H1 (cell line): ENCODE data around the gene ASXL2. TPM values are rescaled to one million over a fixed set of nuclear protein-coding genes. Genes with fewer than 3 reads are reported as not detected.
"Not testable (repeated sequence)": the region's sequence is repeated elsewhere in the genome, so short reads cannot be mapped to it uniquely, and the experiment has no call there.

Experiments used
- CTCF ChIA-PET: fragments of 300-600 bp; sonication (Branson Sonifier 250); formaldehyde crosslinking; loops from one replicate; lab custom pipeline; 2021; ENCODE audit not compliant: partially characterized antibody; lab: Charles Lee
- POLR2A ChIA-PET: fragments of 300-600 bp; sonication (Branson Sonifier 250); formaldehyde crosslinking; loops from one replicate; lab custom pipeline; 2021; ENCODE audit warnings: inconsistent platforms; ENCODE audit not compliant: partially characterized antibody; lab: Charles Lee
- DNase-seq, 2 experiments: peaks; one replicate each; pipeline versions ENCODE4 v3.0.0 to v3.0.0-alpha.2; 2010 to 2022; ENCODE audit warnings: low spot score in 2 of 2, low read depth in 1 of 2, mixed read lengths in 1 of 2
- FAIRE-seq: peaks from 2 replicates; lab custom pipeline; 2011; peaks lifted over from hg19 to GRCh38; lab: Jason Lieb, UNC
- H2AFZ ChIP-seq: 2 replicates; pipeline ENCODE4 v1.8.1; 2012; ENCODE audit warnings: low read length, inconsistent platforms
- H2AK5ac ChIP-seq: 2 replicates; pipeline ENCODE4 v1.6.1; 2013; ENCODE audit warnings: low read depth, low read length
- H2BK120ac ChIP-seq: replicated peaks from 2 replicates; pipeline ENCODE3; 2013; ENCODE audit warnings: low read depth, low read length, inconsistent platforms
- H2BK12ac ChIP-seq: 2 replicates; pipeline ENCODE4 v1.6.1; 2013; ENCODE audit warnings: low read depth, low read length
- H2BK15ac ChIP-seq: 2 replicates; pipeline ENCODE4 v1.6.1; 2013; ENCODE audit warnings: low read length
- H2BK20ac ChIP-seq: 2 replicates; pipeline ENCODE4 v1.6.1; 2013; ENCODE audit warnings: low read length
- H2BK5ac ChIP-seq: 2 replicates; pipeline ENCODE4 v1.6.1; 2013; ENCODE audit warnings: low read depth, low read length
- H3K14ac ChIP-seq: 2 replicates; pipeline ENCODE4 v1.6.1; 2013; ENCODE audit warnings: inconsistent platforms; ENCODE audit not compliant: insufficient read length
- H3K18ac ChIP-seq: 2 replicates; pipeline ENCODE4 v1.6.1; 2013; ENCODE audit warnings: low read length; ENCODE audit errors: extremely low read depth
- H3K23ac ChIP-seq: 2 replicates; pipeline ENCODE4 v1.6.1; 2013; ENCODE audit warnings: inconsistent platforms; ENCODE audit not compliant: insufficient read length
- H3K23me2 ChIP-seq: 2 replicates; pipeline ENCODE4 v1.6.1; 2013; ENCODE audit warnings: low read depth, low read length
- H3K27ac ChIP-seq: 2 replicates; pipeline ENCODE4 v1.6.1; 2011; ENCODE audit warnings: low read depth, low read length, inconsistent platforms
- H3K27me3 ChIP-seq, 4 experiments: replicated peaks in 1 of 4; 1 replicate in 1 of 4; 2 replicates in 3 of 4; pipeline versions ENCODE4 v1.6.1 to v1.8.1; 2011 to 2013; ENCODE audit warnings: low read length in 3 of 4, mild to moderate bottlenecking in 3 of 4, inconsistent platforms in 2 of 4, mixed read lengths in 2 of 4, moderate library complexity in 1 of 4; ENCODE audit not compliant: control insufficient read depth in 3 of 4, insufficient read depth in 3 of 4; ENCODE audit errors: extremely low read depth in 1 of 4
- H3K36me3 ChIP-seq, 4 experiments: 2 replicates each; pipeline versions ENCODE4 v1.6.1 to v1.8.1; 2011 to 2013; ENCODE audit warnings: mild to moderate bottlenecking in 4 of 4, low read length in 3 of 4, moderate library complexity in 2 of 4, control low read depth in 1 of 4, inconsistent platforms in 1 of 4; ENCODE audit not compliant: insufficient read depth in 4 of 4, control insufficient read depth in 2 of 4
- H3K4ac ChIP-seq: replicated peaks from 2 replicates; pipeline ENCODE3; 2013; ENCODE audit warnings: low read length, low read depth, mixed read lengths, inconsistent platforms; ENCODE audit not compliant: insufficient read length
- H3K4me1 ChIP-seq, 4 experiments: replicated peaks in 1 of 4; 1 replicate in 1 of 4; 2 replicates in 3 of 4; pipeline versions ENCODE4 v1.6.1 to v1.8.1; 2011 to 2013; ENCODE audit warnings: low read length in 3 of 4, inconsistent platforms in 2 of 4, mixed read lengths in 1 of 4; ENCODE audit not compliant: insufficient read depth in 4 of 4, control insufficient read depth in 3 of 4
- H3K4me2 ChIP-seq, 2 experiments: 2 replicates each; pipeline versions ENCODE4 v1.6.1 to v1.8.1; 2011 to 2013; ENCODE audit warnings: low read depth in 2 of 2, low read length in 2 of 2, control low read depth in 1 of 2, inconsistent platforms in 1 of 2, mild to moderate bottlenecking in 1 of 2; ENCODE audit not compliant: insufficient read depth in 1 of 2
- H3K4me3 ChIP-seq, 4 experiments: fragments of 200-600, 300-600 bp in 1 of 4; sonication (generic), shearing (Covaris generic), sonication (Bioruptor Twin) in 1 of 4; 2 replicates each; pipeline versions ENCODE4 v1.5.1 to v1.8.1; 2011 to 2016; ENCODE audit warnings: low read length in 4 of 4, low read depth in 3 of 4, control low read depth in 2 of 4, inconsistent platforms in 2 of 4, mild to moderate bottlenecking in 2 of 4, mixed read lengths in 1 of 4, moderate library complexity in 1 of 4; ENCODE audit not compliant: insufficient read depth in 2 of 4; ENCODE audit errors: extremely low read depth in 1 of 4
- H3K56ac ChIP-seq: replicated peaks from 2 replicates; pipeline ENCODE3; 2013; ENCODE audit warnings: low read depth, mild to moderate bottlenecking, mixed read lengths, low read length, inconsistent platforms; ENCODE audit not compliant: insufficient read length
- H3K79me1 ChIP-seq: 2 replicates; pipeline ENCODE4 v1.6.1; 2013; ENCODE audit warnings: low read depth, low read length, control low read depth
- H3K79me2 ChIP-seq, 2 experiments: 2 replicates each; pipeline versions ENCODE4 v1.6.1 to v1.8.1; 2012 to 2013; ENCODE audit warnings: low read length in 2 of 2, mild to moderate bottlenecking in 2 of 2, inconsistent platforms in 1 of 2; ENCODE audit not compliant: insufficient read depth in 2 of 2, control insufficient read depth in 1 of 2
- H3K9ac ChIP-seq, 4 experiments: replicated peaks in 1 of 4; 1 replicate in 1 of 4; 2 replicates in 3 of 4; pipeline versions ENCODE4 v1.6.1 to v1.8.1; 2011 to 2013; ENCODE audit warnings: low read depth in 3 of 4, low read length in 3 of 4, control low read depth in 2 of 4, mild to moderate bottlenecking in 2 of 4, moderate library complexity in 2 of 4, inconsistent platforms in 1 of 4; ENCODE audit errors: extremely low read depth in 1 of 4
- H3K9me3 ChIP-seq, 2 experiments: 2 replicates each; pipeline versions ENCODE4 v1.6.1 to v1.8.1; 2012 to 2013; ENCODE audit warnings: mild to moderate bottlenecking in 2 of 2, moderate library complexity in 2 of 2, control low read depth in 1 of 2, inconsistent platforms in 1 of 2, low read depth in 1 of 2, low read length in 1 of 2, mixed read lengths in 1 of 2; ENCODE audit not compliant: insufficient read depth in 2 of 2
- H4K20me1 ChIP-seq, 2 experiments: replicated peaks in 1 of 2; 2 replicates each; pipeline versions ENCODE3 to v1.8.1; 2011 to 2013; ENCODE audit warnings: inconsistent platforms in 2 of 2, low read length in 2 of 2, mild to moderate bottlenecking in 1 of 2; ENCODE audit not compliant: insufficient read depth in 2 of 2, control insufficient read depth in 1 of 2
- H4K5ac ChIP-seq: 2 replicates; pipeline ENCODE4 v1.6.1; 2013; ENCODE audit warnings: low read length, low read depth, mixed read lengths, inconsistent platforms; ENCODE audit not compliant: insufficient read length
- H4K8ac ChIP-seq: 2 replicates; pipeline ENCODE4 v1.8.0; 2013; ENCODE audit warnings: mild to moderate bottlenecking, moderate library complexity, low read length, inconsistent platforms; ENCODE audit not compliant: insufficient read depth; ENCODE audit errors: extremely low read depth
- H4K91ac ChIP-seq: replicated peaks from 2 replicates; pipeline ENCODE3; 2013; ENCODE audit warnings: low read length, mixed read lengths, inconsistent platforms; ENCODE audit not compliant: insufficient read length
- WGBS, 2 experiments: shearing (Covaris generic) in 1 of 2; methylation state at CpG; one replicate each; pipeline versions ENCODE4 v1.1.6 to v1.1.7; 2013 to 2015; ENCODE audit warnings: low lambda C conversion rate in 2 of 2, mixed read lengths in 2 of 2, inconsistent platforms in 1 of 2, low coverage in 1 of 2, missing lambda C conversion rate in 1 of 2; ENCODE audit not compliant: insufficient replicate concordance in 2 of 2, insufficient coverage in 1 of 2, insufficient read length in 1 of 2; ENCODE audit errors: extremely low coverage in 1 of 2, missing lambda C conversion rate in 1 of 2; 5-methylcytosine and 5-hydroxymethylcytosine counted together
- polyA plus RNA-seq, 7 experiments: library from polyadenylated mRNA; depleted of rRNA in 3 of 7; stranded (reverse) in 5 of 7; unstranded in 2 of 7; fragments of >200 nt in 5 of 7; fragments of 200-250 nt in 2 of 7; gene quantifications; 1 replicate in 5 of 7; 2 replicates in 1 of 7; 4 replicates in 1 of 7; pipeline versions ENCODE4 v1.2.1 to v1.2.3, GENCODE V29; 2011 to 2013; ENCODE audit warnings: missing spikeins in 2 of 7, mixed read lengths in 2 of 7
- total RNA-seq: library from RNA; stranded (reverse); fragmentation: NEBNext Ultra II Directional; extraction: Animal tissue kit (Norgen Biotek cat#: 25700); gene quantifications from 2 replicates; pipeline ENCODE4 v1.2.1, GENCODE V29; 2021

The ASXL2 gene
- total and polyA plus RNA-seq, 2 of the 8 experiments (the other 6 are each of a cell fraction or from before 2014, with no cell fraction given): 7.2 to 41.3 TPM

DNA sequence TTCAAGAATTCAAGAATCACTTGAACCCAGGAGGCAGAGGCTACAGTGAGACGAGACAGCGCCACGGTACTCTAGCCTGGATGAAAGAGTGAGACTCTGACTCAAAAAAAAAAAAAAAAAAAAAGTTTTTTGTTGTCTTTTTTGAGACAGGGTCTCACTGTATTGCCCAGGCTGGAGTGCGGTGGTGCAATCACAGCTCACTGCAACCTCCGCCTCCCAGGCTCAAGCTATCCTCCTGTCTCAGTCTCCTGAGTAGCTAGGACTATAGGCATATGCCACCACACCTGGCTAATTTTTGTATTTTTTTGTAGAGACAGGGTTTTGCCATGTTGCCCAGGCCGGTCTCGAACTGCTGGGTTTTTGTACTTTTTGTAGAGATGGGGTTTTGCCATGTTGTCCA lies 28.9 kb downstream of the ASXL2 start:
- H3K9ac ChIP-seq, H2AFZ ChIP-seq, H3K18ac ChIP-seq, H4K8ac ChIP-seq, H2BK5ac ChIP-seq, H3K4ac ChIP-seq, DNase-seq, H3K4me2 ChIP-seq, H2BK12ac ChIP-seq, H4K20me1 ChIP-seq, FAIRE-seq, H3K14ac ChIP-seq, H2AK5ac ChIP-seq, H2BK15ac ChIP-seq, H3K23ac ChIP-seq, H3K4me3 ChIP-seq, H4K5ac ChIP-seq, H3K9me3 ChIP-seq, H2BK20ac ChIP-seq, H3K36me3 ChIP-seq, H3K23me2 ChIP-seq, H3K27ac ChIP-seq, H2BK120ac ChIP-seq, H3K27me3 ChIP-seq, H3K56ac ChIP-seq, H4K91ac ChIP-seq, H3K79me1 ChIP-seq, H3K4me1 ChIP-seq: not testable (repeated sequence)
- 86% methylated on average over 7 of the region's 7 CpGs; no CpG with 5 or more reads in 1 of the 2 experiments for WGBS, 2 experiments
- H3K79me2 ChIP-seq: peaks cover 0 to 65% of the 10 kb centered on the region in 2 experiments; a peak in 2 of 4 replicates
- ChIA-PET POLR2A (interaction anchor here (0.7 kb wide), 1 partner anchor 29 kb away, joined by 3 read pairs; no protein-coding TSS in a partner anchor), CTCF (interaction anchor here (0.6 to 1.9 kb wide), 3 partner anchors 102 to 117 kb away, joined by 3 to 7 read pairs (median 4); no protein-coding TSS in a partner anchor)
